Measurements from ENCODE around the gene SH3PXD2A.

- TF ChIP-seq USF1 (IDR thresholded peaks at IDR 0.05; ENCODE audit: borderline replicate concordance, extremely low read length, insufficient read depth, low read depth, low read length) (no peak), CTCF (IDR thresholded peaks at IDR 0.05 in 2 of 3, conservative IDR thresholded peaks at IDR 0.05 in 1 of 3; ENCODE audit: control insufficient read depth in 2 of 3, extremely low read depth in 1 of 3, insufficient read depth in 1 of 3, low read depth in 3 of 3, low read length in 3 of 3) (no peak)
Observed at GRCh38 chr10:103881416-103882284, 26.3 kb upstream of the SH3PXD2A start.

Measured in GM12878 (cell line).